ENCODE results near the gene LYL1. TPM values are rescaled to one million over a fixed set of nuclear protein-coding genes. Genes with fewer than 3 reads are reported as not detected.

Gene LYL1
- total RNA-seq, 1 donor from 2014 or later: 0.88 TPM

- Histone ChIP-seq H3K27ac (no peak overlapping the region), H3K4me1 (peaks cover 22% of the 10 kb centered on the region)
- peaks cover 11% of the 10 kb centered on the region for H3K27me3 Mint-ChIP-seq (ENCODE audit: insufficient read depth, low read depth)
Measured at GRCh38 chr19:13119627-13120026, 17.0 kb upstream of the LYL1 start.

GRCh38 chr19:13118424-13119193 lies 16.0 kb upstream of the LYL1 start:
- H3K4me1 ChIP-seq: peaks cover 22% of the 10 kb centered on the region
- peak overlapping the region; percentile 100 for H3K4me3 ChIP-seq
- H3K27ac Mint-ChIP-seq: no peak overlapping the region
- H3F3A ChIP-seq (ENCODE audit: low read depth): peaks cover 14% of the 10 kb centered on the region
- peak; percentile 93 for DNase-seq (ENCODE audit: low spot score)
- no peaks in the 10 kb centered on the region for H3K36me3 ChIP-seq
- H4K20me1 ChIP-seq (ENCODE audit: low read depth): peaks cover 52% of the 10 kb centered on the region
- H3K4me3 Mint-ChIP-seq: peak overlapping the region; percentile 93
- peak overlapping the region; percentile 89 for H3K27ac ChIP-seq
- H3K9me3 ChIP-seq (ENCODE audit: low read depth): no peaks in the 10 kb centered on the region
- TF ChIP-seq, protein P1, sequence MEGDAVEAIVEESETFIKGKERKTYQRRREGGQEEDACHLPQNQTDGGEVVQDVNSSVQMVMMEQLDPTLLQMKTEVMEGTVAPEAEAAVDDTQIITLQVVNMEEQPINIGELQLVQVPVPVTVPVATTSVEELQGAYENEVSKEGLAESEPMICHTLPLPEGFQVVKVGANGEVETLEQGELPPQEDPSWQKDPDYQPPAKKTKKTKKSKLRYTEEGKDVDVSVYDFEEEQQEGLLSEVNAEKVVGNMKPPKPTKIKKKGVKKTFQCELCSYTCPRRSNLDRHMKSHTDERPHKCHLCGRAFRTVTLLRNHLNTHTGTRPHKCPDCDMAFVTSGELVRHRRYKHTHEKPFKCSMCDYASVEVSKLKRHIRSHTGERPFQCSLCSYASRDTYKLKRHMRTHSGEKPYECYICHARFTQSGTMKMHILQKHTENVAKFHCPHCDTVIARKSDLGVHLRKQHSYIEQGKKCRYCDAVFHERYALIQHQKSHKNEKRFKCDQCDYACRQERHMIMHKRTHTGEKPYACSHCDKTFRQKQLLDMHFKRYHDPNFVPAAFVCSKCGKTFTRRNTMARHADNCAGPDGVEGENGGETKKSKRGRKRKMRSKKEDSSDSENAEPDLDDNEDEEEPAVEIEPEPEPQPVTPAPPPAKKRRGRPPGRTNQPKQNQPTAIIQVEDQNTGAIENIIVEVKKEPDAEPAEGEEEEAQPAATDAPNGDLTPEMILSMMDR (IDR thresholded peaks at IDR 0.05): no peak
- no peak for TF ChIP-seq EZH2phosphoT487 (IDR thresholded peaks at IDR 0.05)
- TF ChIP-seq EZH2 (IDR thresholded peaks at IDR 0.05): no peak
- H3K4me2 ChIP-seq: peak overlapping the region; percentile 73
- H3K36me3 Mint-ChIP-seq: peaks cover 12% of the 10 kb centered on the region
- H3K9me3 Mint-ChIP-seq: no peaks in the 10 kb centered on the region
- peaks cover 52% of the 10 kb centered on the region for H3K4me1 Mint-ChIP-seq
- H2AFZ ChIP-seq (replicated peaks): no peak overlapping the region
- H3K9ac ChIP-seq: peak overlapping the region; percentile 90
- peaks cover 78% of the 10 kb centered on the region for H3K79me2 ChIP-seq (ENCODE audit: low read depth)
- peaks cover 11% of the 10 kb centered on the region for H3K27me3 Mint-ChIP-seq (ENCODE audit: insufficient read depth, low read depth)
- H3K27me3 ChIP-seq: no peaks in the 10 kb centered on the region

More at GRCh38 chr19:13119627-13120026, 17.0 kb upstream of the LYL1 start:
- H3K36me3 Mint-ChIP-seq: peaks cover 12% of the 10 kb centered on the region
- peak overlapping the region; percentile 73 for H3K4me2 ChIP-seq
- no peaks in the 10 kb centered on the region for H3K36me3 ChIP-seq
- H3K27ac Mint-ChIP-seq: peak overlapping the region; percentile 57
- H3K4me1 Mint-ChIP-seq: peaks cover 54% of the 10 kb centered on the region
- H3K9ac ChIP-seq: no peak overlapping the region
- TF ChIP-seq EZH2phosphoT487 (IDR thresholded peaks at IDR 0.05) (no peak), EZH2 (IDR thresholded peaks at IDR 0.05) (no peak)
- TF ChIP-seq, protein P1 (IDR thresholded peaks at IDR 0.05): no peak
- H3K79me2 ChIP-seq (ENCODE audit: low read depth): peaks cover 84% of the 10 kb centered on the region
- H3F3A ChIP-seq (ENCODE audit: low read depth): peaks cover 14% of the 10 kb centered on the region
- peak overlapping the region; percentile 100 for H3K4me3 ChIP-seq
- no peak for DNase-seq (ENCODE audit: low spot score)
- no peaks in the 10 kb centered on the region for H3K9me3 ChIP-seq (ENCODE audit: low read depth)
- no peaks in the 10 kb centered on the region for H3K27me3 ChIP-seq
- no peak overlapping the region for H2AFZ ChIP-seq (replicated peaks)
- peak overlapping the region; percentile 93 for H3K4me3 Mint-ChIP-seq
- peaks cover 62% of the 10 kb centered on the region for H4K20me1 ChIP-seq (ENCODE audit: low read depth)
- no peaks in the 10 kb centered on the region for H3K9me3 Mint-ChIP-seq

- peaks cover 12% of the 10 kb centered on the region for H3K36me3 Mint-ChIP-seq
- peaks cover 14% of the 10 kb centered on the region for H3F3A ChIP-seq (ENCODE audit: low read depth)
- peak within 1 kb of the TSS; percentile 89 for H3K27ac ChIP-seq
- H4K20me1 ChIP-seq (ENCODE audit: low read depth): peaks cover 45% of the 10 kb centered on the region
- H2AFZ ChIP-seq (replicated peaks): peak within 1 kb of the TSS; percentile 35
- no peak for TF ChIP-seq EZH2 (IDR thresholded peaks at IDR 0.05)
- TF ChIP-seq, protein P1 (IDR thresholded peaks at IDR 0.05): no peak
- no peak for TF ChIP-seq EZH2phosphoT487 (IDR thresholded peaks at IDR 0.05)
- H3K4me2 ChIP-seq: peak within 1 kb of the TSS; percentile 94
- peak within 1 kb of the TSS; percentile 99 for H3K4me3 Mint-ChIP-seq
- peaks cover 71% of the 10 kb centered on the region for H3K79me2 ChIP-seq (ENCODE audit: low read depth)
- H3K27ac Mint-ChIP-seq: peak within 1 kb of the TSS; percentile 95
- H3K4me1 Mint-ChIP-seq: peaks cover 49% of the 10 kb centered on the region
- no peaks in the 10 kb centered on the region for H3K36me3 ChIP-seq
- H3K4me1 ChIP-seq: peaks cover 22% of the 10 kb centered on the region
- H3K27me3 Mint-ChIP-seq (ENCODE audit: insufficient read depth, low read depth): peaks cover 9% of the 10 kb centered on the region
- peak within 1 kb of the TSS; percentile 100 for H3K4me3 ChIP-seq
- peak within 1 kb of the TSS; percentile 90 for H3K9ac ChIP-seq
- H3K9me3 ChIP-seq (ENCODE audit: low read depth): no peaks in the 10 kb centered on the region
- peak; percentile 97 for DNase-seq (ENCODE audit: low spot score)
- no peaks in the 10 kb centered on the region for H3K27me3 ChIP-seq
- no peaks in the 10 kb centered on the region for H3K9me3 Mint-ChIP-seq
Measured at GRCh38 chr19:13117772-13118423, 15.2 kb upstream of the LYL1 start, which contains the start of gene NACC1. Gene NACC1 (plus strand): TSS chr19:13118264. CDS start chr19:13135208, 16,944 bp downstream.
